Spinal cord (tissue), 10 donors: ENCODE measurements around the gene NNMT. TPM values are rescaled to one million over a fixed set of nuclear protein-coding genes. Genes with fewer than 3 reads are reported as not detected.
"Not testable (repeated sequence)": the region's sequence is repeated elsewhere in the genome, so short reads cannot be mapped to it uniquely, and the experiment has no call there.

Source experiments
- DNase-seq, 6 donors: peaks; one replicate each; pipeline versions ENCODE4 v3.0.0 to v3.0.0-alpha.2; 2013 to 2015; ENCODE audit warnings: low spot score in 6 of 6, low read depth in 4 of 6
- H3K27ac ChIP-seq: one replicate; pipeline ENCODE4 v1.5.1; 2013; ENCODE audit warnings: low read depth, low read length, control low read depth
- H3K27me3 ChIP-seq: one replicate; pipeline ENCODE4 v1.6.1; 2013; ENCODE audit warnings: low read length; ENCODE audit not compliant: control insufficient read depth, insufficient read depth
- H3K36me3 ChIP-seq: one replicate; pipeline ENCODE4 v1.6.1; 2013; ENCODE audit warnings: low read length; ENCODE audit not compliant: control insufficient read depth, insufficient read depth
- H3K4me1 ChIP-seq: one replicate; pipeline ENCODE4 v1.6.1; 2013; ENCODE audit warnings: low read length; ENCODE audit not compliant: control insufficient read depth, insufficient read depth
- H3K4me3 ChIP-seq: one replicate; pipeline ENCODE4 v1.5.1; 2013; ENCODE audit warnings: low read depth, low read length, control low read depth
- H3K9me3 ChIP-seq: one replicate; pipeline ENCODE4 v1.6.1; 2013; ENCODE audit warnings: low read length; ENCODE audit not compliant: control insufficient read depth, insufficient read depth
- WGBS: methylation state at CpG from one replicate; pipeline ENCODE4 v1.1.5; 2013; ENCODE audit warnings: missing lambda C conversion rate; ENCODE audit not compliant: insufficient coverage; 5-methylcytosine and 5-hydroxymethylcytosine counted together
- polyA plus RNA-seq, 2 donors: library from polyadenylated mRNA; unstranded; fragments of 120-200 nt; gene quantifications; one replicate each; pipeline ENCODE4 v1.2.1, GENCODE V29; 2013; ENCODE audit not compliant: insufficient read length in 2 of 2
- total RNA-seq, 2 donors: library from RNA; depleted of rRNA in 1 of 2; stranded (reverse); fragments of 120-200 nt in 1 of 2; fragments of >200 nt in 1 of 2; gene quantifications; one replicate each; pipeline versions ENCODE4 v1.2.3 to v1.2.4, GENCODE V29; 2013 to 2014
- donor health status: healthy.

The NNMT gene
- total and polyA plus RNA-seq, 4 donors: 0.47 to 3.4 (median 1.7) TPM

DNA sequence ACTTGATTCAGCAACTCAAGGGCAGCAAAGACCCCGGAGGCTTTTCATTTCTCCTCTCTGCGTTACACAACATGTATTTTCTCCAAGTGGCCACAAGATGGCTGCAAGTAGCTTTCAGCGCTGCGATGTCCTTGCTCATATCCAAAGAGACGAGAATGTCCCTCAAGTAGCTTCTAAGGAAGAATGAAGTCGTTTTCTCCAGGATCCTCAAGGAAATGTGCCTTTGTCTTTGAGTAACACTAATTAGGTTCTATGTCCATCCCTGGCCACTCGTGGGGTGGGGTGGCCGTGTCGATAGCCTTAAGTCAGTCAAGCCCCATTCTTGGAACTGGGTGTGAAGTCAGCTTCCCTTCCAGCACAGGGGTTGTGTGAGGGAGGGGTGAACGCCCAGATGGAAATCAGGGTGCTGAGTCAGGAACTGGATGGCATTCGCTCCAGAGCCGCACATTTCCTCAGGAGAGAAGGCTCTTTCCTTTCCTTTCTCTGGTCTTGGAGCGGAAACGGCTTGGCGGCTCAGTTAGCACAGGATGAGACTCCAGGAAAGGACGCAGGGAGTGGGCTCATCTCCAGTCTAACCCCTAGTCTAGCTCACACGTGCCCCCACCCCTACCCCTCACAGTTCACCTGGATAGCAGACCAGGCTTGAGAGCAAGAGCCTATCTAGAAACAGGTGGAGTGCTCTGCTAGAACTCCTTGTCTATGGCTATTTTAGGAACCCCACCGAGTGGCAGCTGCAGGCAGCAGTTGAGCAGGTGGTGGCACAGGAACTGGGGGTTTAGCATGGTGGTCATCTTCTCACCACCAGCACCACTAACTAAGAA lies 44.3 kb downstream of the NNMT start:
- DNase-seq: peak in 5 of 6 donors; percentile 43 to 93 (median 49)
- H3K4me1 ChIP-seq: peaks cover 6% of the 10 kb centered on the region
- no peak overlapping the region for H3K27ac ChIP-seq
- 25% methylated on average over 11 of the region's 18 CpGs for WGBS
- no peaks in the 10 kb centered on the region for H3K36me3 ChIP-seq
- H3K4me3 ChIP-seq: no peak overlapping the region
- H3K9me3 ChIP-seq: no peaks in the 10 kb centered on the region
- H3K27me3 ChIP-seq: no peaks in the 10 kb centered on the region

DNA sequence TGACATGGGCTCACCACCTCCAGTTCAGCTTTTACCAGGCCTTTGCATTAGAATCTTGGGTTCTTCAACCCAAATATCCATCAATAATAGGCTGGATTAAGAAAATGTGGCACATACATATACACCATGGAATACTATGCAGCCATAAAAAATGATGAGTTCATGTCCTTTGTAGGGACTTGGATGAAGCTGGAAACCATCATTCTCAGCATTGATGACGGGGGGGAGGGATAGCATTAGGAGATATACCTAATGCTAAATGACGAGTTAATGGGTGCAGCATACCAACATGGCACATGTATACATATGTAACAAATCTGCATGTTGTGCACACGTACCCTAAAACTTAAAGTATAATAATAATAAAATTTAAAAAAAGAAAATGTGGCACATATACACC lies 45.5 kb downstream of the NNMT start:
- H3K9me3 ChIP-seq, H3K4me3 ChIP-seq, DNase-seq, H3K36me3 ChIP-seq, H3K4me1 ChIP-seq, H3K27me3 ChIP-seq, H3K27ac ChIP-seq: not testable (repeated sequence)
- WGBS: no CpG with 5 or more reads among the region's 3 CpGs

DNA sequence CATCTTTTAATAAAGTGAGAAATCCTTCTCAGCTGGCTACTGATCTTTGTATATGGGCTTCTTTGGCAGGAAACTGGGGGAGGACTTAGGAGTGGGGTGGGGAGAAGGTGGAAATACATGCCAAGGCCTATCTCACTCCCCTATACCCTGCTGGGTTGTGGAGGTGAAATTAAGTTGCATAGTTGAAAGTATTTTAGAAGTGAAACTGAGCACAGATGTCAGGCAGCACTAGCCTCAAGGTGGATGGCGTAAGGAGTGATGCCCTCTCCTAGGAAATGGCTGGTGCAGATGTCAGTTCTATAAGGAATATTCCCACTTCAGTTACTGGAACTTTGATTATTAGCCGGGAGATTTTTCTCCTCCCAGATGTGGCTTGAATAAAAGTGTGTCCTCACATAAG lies 46.3 kb downstream of the NNMT start:
- Histone ChIP-seq H3K27ac (no peak overlapping the region), H3K27me3 (no peaks in the 10 kb centered on the region), H3K36me3 (no peaks in the 10 kb centered on the region), H3K4me3 (no peak overlapping the region), H3K4me1 (peaks cover 6% of the 10 kb centered on the region), H3K9me3 (no peaks in the 10 kb centered on the region)
- no peak for DNase-seq
- WGBS: no CpG with 5 or more reads among the region's 2 CpGs

DNA sequence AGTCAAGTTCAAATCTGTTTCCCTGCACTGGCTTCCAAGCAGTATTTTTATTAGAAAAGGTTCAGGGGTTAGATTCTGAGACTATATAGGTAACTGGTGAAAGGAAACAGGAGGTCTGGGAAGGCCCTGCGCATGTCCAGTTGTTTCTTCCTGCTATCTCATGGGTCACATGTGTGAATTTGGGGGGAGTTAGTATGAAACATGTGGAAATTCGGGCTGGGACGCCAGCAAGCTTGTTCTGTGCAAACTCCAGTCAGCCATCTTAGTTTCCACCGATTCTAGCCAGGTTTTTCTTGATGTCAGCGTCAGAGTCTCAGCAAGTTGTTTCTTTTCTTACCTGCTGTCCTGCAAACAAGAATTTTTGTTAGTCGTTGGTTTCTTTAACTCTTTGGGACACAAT lies 46.8 kb downstream of the NNMT start:
- 95% methylated on average over 6 of the region's 6 CpGs for WGBS
- H3K9me3 ChIP-seq: no peaks in the 10 kb centered on the region
- no peaks in the 10 kb centered on the region for H3K36me3 ChIP-seq
- H3K27ac ChIP-seq: no peak overlapping the region
- no peak overlapping the region for H3K4me3 ChIP-seq
- DNase-seq: no peak
- H3K4me1 ChIP-seq: peaks cover 6% of the 10 kb centered on the region
- H3K27me3 ChIP-seq: no peaks in the 10 kb centered on the region

DNA sequence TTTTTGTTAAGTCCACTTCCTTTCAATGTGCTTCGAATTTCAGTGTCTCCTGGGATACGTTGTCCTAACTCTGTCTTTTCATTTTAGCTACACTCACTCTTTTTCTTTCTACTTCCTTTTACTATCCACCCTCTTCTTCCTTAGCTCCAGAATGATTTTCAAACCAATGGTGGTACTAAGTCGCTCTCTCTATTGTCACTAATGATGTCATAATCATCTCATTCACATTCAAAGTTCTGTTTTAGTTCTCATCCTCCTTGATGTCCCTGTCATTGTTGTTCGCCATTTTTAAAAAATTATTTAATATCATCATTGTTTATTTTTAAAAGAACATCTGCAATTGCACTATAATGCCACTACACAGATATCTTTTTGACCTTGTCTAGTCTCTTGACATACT lies 47.3 kb downstream of the NNMT start:
- Histone ChIP-seq H3K36me3 (no peaks in the 10 kb centered on the region), H3K27ac (no peak overlapping the region), H3K4me1 (peaks cover 6% of the 10 kb centered on the region), H3K4me3 (no peak overlapping the region), H3K27me3 (no peaks in the 10 kb centered on the region), H3K9me3 (no peaks in the 10 kb centered on the region)
- DNase-seq: no peak
- 93% methylated on average over 3 of the region's 4 CpGs for WGBS

DNA sequence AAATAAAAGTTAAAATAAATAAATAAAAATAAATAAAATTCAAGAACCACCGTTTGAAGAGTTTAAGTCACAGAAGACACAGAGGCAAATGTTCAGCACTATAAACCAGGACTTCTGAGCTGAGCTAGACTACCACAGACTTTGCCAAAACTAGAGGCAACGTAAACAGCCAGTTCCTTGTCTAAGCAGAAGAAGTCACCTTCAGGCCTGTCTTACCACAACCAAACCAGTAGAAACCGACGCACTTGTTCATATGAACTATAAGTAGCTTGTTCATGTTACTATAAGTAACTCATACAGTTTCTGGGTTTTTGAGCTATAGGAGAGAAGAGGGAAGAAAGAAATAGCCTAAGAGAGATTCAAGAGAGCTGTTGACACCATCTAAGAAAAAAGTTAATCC lies 48.3 kb downstream of the NNMT start:
- H3K4me3 ChIP-seq: no peak overlapping the region
- no peaks in the 10 kb centered on the region for H3K27me3 ChIP-seq
- 100% methylated on average over 1 of the region's 4 CpGs for WGBS
- H3K36me3 ChIP-seq: no peaks in the 10 kb centered on the region
- DNase-seq: no peak
- H3K4me1 ChIP-seq: peaks cover 6% of the 10 kb centered on the region
- H3K9me3 ChIP-seq: no peaks in the 10 kb centered on the region
- H3K27ac ChIP-seq: no peak overlapping the region

DNA sequence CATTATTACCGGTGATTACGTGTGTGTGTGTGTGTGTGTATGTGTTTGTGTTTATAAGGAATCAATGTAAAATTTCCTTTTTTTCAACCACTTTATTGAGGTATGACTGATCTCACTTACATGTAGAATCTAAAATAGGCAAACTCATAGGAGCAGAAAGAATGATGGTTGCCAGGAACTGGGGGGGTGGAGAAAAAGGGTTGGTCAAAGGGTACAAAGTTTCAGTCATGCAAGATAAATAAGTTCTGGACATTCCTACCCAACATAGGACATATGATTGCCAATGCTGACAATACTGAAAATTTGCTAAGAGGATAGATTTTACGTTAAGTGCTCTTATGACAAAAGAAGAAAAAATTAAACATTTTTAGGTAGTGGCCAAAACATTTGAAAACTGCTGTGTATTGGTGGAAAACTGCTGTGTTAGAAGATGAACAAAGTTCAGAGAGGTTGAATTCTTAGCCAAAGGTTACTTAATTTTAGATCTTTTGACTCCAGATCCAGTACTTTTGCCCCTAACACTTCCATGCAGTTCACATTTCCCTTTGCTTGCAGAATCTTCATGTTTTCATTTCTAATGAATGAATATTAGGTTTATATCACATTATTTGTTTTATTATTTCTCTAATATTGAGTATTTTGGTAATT lies 49.5 kb downstream of the NNMT start:
- no peak for DNase-seq
- Histone ChIP-seq H3K9me3 (no peaks in the 10 kb centered on the region), H3K36me3 (no peaks in the 10 kb centered on the region), H3K27me3 (no peaks in the 10 kb centered on the region), H3K4me1 (peaks cover 2% of the 10 kb centered on the region), H3K27ac (no peak overlapping the region), H3K4me3 (no peak overlapping the region)
- no CpG with 5 or more reads among the region's 3 CpGs for WGBS

DNA sequence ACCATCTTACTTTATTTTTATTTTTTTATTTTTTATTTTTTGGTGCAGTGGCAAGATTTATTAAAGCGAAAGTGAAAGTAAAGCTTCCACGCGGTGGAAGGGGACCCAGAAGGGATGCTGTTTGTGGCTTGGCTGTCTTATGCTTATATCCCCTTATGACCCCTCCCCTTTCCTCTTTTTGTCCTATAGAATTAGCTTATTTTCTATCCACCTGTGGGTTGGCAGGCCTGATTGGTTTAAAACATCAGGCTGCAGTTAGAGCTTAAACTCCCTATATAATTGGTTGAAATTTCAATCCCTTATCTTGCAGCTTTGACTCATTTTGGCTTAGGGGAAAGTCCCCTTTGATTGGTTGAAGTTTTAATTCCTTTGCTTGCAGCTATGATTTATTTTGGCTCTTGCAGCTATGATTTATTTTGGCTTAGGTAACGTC lies 50.5 kb downstream of the NNMT start:
- no peaks in the 10 kb centered on the region for H3K4me1 ChIP-seq
- H3K27ac ChIP-seq: no peak overlapping the region
- 100% methylated on average over 1 of the region's 4 CpGs for WGBS
- H3K36me3 ChIP-seq: no peaks in the 10 kb centered on the region
- no peak for DNase-seq
- H3K9me3 ChIP-seq: no peaks in the 10 kb centered on the region
- no peaks in the 10 kb centered on the region for H3K27me3 ChIP-seq
- no peak overlapping the region for H3K4me3 ChIP-seq

DNA sequence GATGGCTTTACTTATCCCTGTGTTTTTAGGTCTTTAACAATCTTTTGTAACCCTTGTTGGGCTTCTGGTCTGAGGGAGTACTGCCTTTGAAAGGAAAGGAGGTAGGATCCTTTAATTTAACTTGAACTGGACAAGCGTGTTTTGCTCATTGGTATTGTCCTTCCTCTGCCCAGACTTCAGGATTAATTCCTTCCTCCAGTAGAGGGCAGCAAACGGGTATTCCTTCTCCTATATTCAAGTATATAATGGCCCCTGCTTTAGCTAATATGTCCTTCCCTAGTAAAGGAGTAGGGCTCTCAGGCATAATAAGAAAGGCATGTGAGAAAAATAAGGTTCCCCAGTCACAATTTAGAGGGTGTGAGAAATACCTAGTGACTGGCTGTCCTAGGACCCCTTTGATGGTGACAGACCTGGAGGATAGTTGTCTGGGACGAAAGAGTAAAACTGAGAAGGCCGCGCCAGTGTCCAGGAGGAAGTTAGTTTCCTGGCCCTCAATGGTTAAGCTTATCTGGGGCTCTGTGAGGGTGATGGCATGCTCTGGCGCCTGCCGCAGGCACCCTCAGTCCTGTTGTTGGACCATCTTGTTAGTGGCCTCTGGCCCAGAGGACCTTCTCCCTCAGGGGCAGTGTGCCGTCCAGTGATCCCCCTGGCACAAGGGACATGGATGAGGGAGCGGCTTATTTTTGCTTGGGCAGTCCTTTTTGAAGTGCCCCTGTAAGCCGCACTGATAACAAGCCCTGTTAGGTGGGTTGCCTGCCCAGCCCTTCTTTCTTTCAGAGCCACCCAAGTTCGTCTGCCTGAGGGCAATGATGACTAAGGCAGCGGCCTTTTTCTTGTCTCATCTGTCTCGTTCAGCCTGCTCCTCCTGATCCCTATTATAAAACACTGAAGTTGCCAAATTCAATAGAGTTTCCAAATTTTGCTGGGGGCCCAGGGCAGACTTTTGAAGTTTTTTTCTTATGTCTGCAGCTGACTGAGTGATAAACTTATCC lies 52.3 kb downstream of the NNMT start:
- WGBS: 88% methylated on average over 10 of the region's 13 CpGs
- Histone ChIP-seq H3K4me3 (no peak overlapping the region), H3K27ac (no peak overlapping the region)

More for the DNA sequence above, 52.3 kb downstream of the NNMT start:
- H3K36me3 ChIP-seq: no peaks in the 10 kb centered on the region
- H3K9me3 ChIP-seq: no peaks in the 10 kb centered on the region
- no peaks in the 10 kb centered on the region for H3K4me1 ChIP-seq
- H3K27me3 ChIP-seq: no peaks in the 10 kb centered on the region
- DNase-seq: peak in 5 of 6 donors; percentile 15 to 83 (median 30)
